HPDE6-E6E7 (cell line): ENCODE measurements around the gene ALOX5AP.

Experiments
- DNase-seq: peaks from one replicate; pipeline ENCODE4 v3.0.0; 2011; ENCODE audit warnings: missing footprints; ENCODE audit errors: extremely low spot score

ALOX5AP gene

GRCh38 chr13:30735025-30735871 lies at the start of gene ALOX5AP:
Gene ALOX5AP, plus strand, starts transcription at chr13:30735543. Its CDS starts 63 bp downstream, at chr13:30735606.
- DNase-seq, result no peak

- DNase-seq, result no peak
Observed at GRCh38 chr13:30685987-30686386, 49.4 kb upstream of the ALOX5AP start.

DNA sequence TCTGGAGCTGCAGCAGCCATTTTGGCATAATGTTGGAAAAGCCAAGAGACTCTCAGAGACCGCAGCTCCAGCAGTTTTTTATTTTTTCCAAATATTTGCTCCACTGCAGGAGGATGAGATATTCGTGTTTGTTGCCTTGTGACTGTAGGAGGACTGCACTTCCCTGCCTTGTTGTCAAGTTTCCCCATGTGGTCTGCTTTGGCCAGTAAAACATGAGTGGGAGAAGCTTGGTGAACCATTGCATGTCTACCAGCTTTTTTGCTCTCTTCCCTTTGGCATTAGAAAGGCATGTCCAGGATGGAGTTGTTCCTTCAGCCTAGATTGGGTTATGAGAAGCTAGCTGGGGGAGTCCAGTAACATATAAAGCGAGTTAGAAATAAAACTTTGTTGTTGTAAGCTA lies 47.7 kb upstream of the ALOX5AP start:
- no peak for DNase-seq

DNA sequence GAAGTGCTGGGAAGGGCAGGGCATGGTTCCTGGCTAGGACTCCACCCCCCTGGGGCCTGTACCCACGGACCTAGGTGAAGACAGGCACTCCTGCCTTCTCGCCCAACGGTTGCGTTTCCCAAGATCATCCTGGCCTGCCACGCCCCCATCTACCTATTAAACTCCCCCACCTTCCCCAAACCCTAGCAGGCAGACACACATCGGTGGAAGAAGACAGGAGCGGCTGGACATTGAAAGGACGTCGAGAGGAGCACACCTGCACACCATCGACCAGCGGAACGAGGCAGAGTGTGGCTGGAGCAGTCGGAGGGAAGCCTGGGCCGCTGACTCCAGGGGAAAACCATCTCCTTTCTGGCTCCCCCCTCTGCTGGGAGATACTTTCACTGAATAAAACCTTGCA lies 45.6 kb upstream of the ALOX5AP start:
- DNase-seq, result no peak

- no peak for DNase-seq
Observed at GRCh38 chr13:30690282-30691188, 44.8 kb upstream of the ALOX5AP start.

GRCh38 chr13:30692113-30692512 lies 43.2 kb upstream of the ALOX5AP start:
- DNase-seq, result no peak

DNA sequence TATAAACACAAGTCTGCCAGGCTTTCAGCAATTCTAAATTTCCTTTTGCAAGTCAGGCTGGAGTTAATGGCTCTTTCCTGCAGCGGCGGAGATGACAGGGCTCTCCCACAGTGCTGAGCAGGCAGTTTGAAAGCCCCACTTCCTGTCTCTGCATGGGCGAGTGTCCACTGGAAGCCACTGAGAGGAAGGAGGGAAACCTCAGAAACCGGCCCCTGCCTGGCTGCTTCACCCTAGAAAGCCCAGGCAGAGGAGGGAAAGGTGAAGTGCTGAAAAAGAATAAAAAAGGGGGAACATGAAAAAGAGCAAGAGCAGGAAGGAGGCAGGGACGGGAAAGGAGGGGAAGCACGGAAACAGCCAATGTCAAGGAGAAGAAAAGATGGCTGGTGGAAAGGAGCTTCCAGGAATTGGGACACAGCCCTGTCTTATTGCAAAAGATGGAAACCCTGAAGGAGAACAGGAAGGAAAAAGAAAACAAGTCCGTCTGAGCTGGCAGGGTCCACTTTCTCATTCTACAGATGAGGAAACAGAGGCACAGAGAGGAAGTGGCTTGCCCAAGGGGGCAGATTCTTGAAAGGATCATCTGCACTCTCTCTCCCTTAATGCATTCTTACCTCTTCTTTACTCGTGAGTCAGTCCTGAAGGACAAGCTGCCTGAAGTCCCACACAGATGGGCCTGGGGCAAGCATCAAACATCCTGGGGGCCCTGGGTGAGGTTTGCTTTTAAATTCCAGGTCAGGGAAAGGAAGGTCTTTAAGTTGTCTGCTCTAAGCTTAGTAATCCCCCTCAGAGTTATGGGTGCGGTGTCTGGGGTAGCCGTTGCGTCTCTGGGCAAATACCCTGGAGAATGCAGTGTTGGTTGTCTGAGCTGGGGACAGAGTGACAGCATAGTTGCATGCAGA lies 38.8 kb upstream of the ALOX5AP start:
- no peak for DNase-seq

DNA sequence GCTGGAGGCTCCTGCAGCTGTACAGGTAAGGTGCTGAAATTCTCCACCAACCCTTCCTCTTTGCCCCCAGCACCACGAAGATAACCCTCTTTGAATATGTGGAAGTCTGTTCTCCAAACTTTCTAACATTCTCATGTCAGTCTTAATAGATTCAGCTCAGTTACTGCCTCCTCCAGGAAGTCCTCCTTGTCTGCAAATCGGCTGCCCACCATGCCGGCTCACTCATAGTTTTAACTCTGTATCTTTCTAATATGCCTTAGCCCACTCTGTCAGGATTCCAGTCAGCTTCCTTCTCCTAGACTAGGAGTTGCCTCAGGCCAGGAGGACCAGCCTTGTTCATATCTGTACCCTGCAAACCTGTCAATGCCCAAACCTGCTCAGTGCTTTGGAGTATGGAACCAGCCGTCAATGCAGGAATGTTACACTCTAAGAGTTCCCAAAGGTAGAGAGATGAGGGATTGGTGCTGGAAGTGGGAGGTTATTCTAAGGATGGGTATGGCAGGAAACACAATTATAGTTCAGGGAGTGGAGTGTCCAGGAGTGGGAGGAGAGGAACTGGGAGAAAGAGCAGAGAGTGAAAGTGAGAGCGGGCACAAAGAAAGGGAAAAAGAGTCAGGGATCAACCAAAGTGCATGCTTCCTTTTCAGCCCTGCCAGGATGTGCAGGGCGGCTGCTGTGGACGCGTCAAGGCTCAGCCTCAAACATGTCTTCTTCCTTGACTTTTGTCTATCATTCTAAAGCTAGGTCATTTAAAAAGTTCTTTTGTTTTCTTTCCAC lies 38.0 kb upstream of the ALOX5AP start:
- no peak for DNase-seq

GRCh38 chr13:30697996-30698401 lies 37.3 kb upstream of the ALOX5AP start:
- no peak for DNase-seq

DNA sequence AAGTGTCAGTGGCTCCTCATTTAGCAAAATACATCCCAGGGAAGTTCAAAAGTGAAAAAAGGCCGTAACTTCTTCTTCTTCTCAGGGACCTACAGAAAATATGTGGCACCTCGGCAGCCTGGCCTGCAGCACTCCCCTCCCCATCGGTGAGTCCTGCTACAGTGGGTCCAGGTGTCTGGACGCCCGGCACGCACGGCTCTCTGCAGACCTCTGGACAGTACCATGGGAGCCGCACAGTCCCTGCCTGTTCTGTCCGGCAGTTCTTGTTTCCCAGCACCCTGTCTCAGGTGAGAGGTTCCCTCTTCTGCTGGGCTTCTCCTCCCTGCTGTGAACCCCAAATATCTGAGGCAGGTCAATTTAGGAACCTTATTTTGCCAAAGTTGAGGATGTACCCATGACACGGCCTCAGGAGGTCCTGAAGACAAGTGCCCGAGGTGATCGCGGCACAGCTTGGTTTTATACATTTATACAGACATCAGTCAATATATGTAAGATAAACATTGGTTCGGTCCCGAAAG lies 36.8 kb upstream of the ALOX5AP start:
- no peak for DNase-seq

DNA sequence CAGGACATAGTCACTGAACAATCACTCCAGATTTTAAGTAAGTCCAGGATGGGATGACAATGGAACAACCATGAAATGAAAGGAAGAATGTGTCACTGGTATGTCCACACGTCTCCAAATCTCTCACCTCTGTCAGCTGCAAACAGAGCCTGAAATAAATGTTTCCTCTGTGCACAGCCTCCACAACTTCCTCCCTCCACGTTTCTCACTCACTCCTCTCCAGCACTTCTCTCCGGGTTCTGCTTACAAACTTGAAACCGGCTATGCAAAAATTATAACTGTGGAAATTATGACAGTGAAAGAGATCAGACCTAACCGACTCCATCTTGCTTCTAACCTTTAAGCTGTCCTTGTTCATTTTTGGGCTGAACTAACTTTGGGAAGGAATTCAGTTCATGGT lies 35.0 kb upstream of the ALOX5AP start:
- DNase-seq, result no peak

- DNase-seq, result no peak
Observed at GRCh38 chr13:30702006-30702405, 33.3 kb upstream of the ALOX5AP start.

GRCh38 chr13:30704596-30704995 lies 30.7 kb upstream of the ALOX5AP start:
- DNase-seq, result no peak

DNA sequence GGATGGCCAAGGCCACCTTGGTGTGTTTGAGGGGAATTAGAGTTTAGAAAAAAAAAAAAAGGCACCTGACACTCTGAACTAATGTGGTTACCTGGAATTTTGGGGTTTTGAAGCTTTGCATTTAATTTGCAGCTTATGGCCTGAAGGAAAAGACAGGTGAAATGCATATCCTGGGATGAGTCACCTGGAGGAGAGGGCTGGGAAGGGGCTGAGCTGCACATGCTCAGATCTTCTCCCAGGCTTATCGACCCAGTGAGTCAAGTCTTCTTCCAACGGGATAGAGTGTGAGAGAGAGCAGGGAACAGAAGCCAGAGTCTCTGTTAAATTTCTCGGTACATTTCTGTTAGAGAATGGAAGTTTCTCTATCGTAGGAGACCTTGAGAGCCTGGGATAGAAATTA lies 29.7 kb upstream of the ALOX5AP start:
- DNase-seq, result peak; percentile 15

- no peak for DNase-seq
Observed at GRCh38 chr13:30708541-30708940, 26.8 kb upstream of the ALOX5AP start.

GRCh38 chr13:30710442-30710841 lies 24.9 kb upstream of the ALOX5AP start:
- DNase-seq, result no peak

DNA sequence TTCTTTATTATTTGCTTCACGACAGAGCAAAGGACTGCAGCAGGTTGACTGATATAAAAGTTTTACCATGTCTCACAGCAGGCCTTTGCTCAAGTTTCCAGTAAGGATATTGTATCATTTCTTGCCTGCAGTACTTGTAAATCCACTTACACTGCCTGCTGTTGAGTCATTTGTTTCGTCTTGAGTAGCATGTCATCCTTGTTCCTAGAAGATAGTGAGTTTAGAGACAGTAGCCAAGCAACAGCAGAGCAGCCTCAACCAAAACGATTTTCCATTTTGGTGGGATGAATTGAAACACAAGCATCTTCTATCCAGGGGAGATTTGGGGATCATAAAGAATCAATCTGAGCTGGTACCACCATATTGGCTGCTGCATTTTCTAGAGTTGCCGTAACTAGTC lies 24.0 kb upstream of the ALOX5AP start:
- no peak for DNase-seq

GRCh38 chr13:30711837-30712236 lies 23.5 kb upstream of the ALOX5AP start:
- DNase-seq, result no peak

GRCh38 chr13:30712536-30713532 lies 22.5 kb upstream of the ALOX5AP start:
- no peak for DNase-seq
